Subcutaneous adipose tissue (tissue), 4 donors: ENCODE measurements around the gene NFATC2. TPM values are rescaled to one million over a fixed set of nuclear protein-coding genes. Genes with fewer than 3 reads are reported as not detected.

Source experiments
- total RNA-seq, 4 donors: library from RNA; depleted of rRNA; stranded (reverse); fragments of >200 nt; gene quantifications; one replicate each; pipeline ENCODE4 v1.1.0, GENCODE V29; 2016
- TF ChIP-seq, protein P1 (sequence below): fragments of 450-650 bp; IDR thresholded peaks from one replicate; pipeline ENCODE4 v1.5.1; 2016; ENCODE audit warnings: low read depth, mild to moderate bottlenecking, control low read depth, antibody characterized with exemption, moderate library complexity

Gene NFATC2
- total RNA-seq, 4 donors from 2014 or later = 2.3 to 7.5 (median 5.8) TPM

DNA sequence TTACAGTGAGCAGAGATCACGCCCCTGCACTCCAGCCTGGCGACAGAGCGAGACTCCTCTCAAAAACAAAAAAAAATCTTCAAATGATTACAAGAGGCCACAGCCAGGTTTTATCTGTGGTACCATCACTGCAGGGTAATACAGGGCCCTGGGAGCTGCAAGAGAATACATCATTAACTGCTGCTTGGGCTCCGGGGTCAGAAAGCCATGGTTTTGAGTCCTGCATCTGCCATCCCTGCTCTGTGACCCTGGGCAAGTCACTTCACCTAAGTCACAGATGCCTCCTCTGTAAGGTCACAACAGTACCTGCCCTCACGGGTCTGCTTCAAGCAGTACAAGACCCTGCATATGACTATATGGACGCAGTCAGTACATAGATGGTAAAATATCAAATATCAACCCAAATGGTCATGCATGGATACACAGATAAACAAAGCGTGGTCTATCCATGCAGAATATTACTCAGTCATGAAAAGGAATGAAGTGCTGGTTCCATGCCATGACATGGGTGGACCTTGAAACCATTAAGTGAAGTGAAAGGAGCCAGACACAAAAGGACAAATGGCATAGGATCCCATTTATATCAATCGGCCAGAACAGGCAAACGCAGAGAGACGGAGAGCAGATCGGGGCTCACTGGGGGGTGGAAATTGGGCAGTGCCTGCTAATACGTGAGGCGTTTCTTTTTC is 83.6 kb downstream of the NFATC2 start:
- TF ChIP-seq, protein P1, sequence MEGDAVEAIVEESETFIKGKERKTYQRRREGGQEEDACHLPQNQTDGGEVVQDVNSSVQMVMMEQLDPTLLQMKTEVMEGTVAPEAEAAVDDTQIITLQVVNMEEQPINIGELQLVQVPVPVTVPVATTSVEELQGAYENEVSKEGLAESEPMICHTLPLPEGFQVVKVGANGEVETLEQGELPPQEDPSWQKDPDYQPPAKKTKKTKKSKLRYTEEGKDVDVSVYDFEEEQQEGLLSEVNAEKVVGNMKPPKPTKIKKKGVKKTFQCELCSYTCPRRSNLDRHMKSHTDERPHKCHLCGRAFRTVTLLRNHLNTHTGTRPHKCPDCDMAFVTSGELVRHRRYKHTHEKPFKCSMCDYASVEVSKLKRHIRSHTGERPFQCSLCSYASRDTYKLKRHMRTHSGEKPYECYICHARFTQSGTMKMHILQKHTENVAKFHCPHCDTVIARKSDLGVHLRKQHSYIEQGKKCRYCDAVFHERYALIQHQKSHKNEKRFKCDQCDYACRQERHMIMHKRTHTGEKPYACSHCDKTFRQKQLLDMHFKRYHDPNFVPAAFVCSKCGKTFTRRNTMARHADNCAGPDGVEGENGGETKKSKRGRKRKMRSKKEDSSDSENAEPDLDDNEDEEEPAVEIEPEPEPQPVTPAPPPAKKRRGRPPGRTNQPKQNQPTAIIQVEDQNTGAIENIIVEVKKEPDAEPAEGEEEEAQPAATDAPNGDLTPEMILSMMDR = no peak

DNA sequence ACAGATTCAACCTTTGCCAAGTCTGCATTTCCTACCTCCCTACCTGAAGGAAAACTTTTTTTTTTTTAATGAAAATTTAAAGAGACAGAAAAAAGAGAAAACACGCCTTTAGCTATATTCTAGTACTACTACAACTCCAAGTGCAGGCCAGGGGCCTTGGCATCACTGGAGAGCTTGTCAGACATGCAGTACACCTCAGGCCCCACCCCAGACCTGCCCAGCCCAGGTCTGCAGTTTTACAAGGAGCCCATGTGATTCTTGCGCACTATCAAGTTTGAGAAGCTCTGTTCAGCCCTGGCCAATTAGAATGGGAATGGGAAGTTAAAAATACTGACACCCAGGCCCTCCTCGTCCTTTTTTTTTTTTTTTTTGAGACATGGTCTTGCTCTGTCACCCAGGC is 85.0 kb downstream of the NFATC2 start:
- TF ChIP-seq, protein P1 = no peak

DNA sequence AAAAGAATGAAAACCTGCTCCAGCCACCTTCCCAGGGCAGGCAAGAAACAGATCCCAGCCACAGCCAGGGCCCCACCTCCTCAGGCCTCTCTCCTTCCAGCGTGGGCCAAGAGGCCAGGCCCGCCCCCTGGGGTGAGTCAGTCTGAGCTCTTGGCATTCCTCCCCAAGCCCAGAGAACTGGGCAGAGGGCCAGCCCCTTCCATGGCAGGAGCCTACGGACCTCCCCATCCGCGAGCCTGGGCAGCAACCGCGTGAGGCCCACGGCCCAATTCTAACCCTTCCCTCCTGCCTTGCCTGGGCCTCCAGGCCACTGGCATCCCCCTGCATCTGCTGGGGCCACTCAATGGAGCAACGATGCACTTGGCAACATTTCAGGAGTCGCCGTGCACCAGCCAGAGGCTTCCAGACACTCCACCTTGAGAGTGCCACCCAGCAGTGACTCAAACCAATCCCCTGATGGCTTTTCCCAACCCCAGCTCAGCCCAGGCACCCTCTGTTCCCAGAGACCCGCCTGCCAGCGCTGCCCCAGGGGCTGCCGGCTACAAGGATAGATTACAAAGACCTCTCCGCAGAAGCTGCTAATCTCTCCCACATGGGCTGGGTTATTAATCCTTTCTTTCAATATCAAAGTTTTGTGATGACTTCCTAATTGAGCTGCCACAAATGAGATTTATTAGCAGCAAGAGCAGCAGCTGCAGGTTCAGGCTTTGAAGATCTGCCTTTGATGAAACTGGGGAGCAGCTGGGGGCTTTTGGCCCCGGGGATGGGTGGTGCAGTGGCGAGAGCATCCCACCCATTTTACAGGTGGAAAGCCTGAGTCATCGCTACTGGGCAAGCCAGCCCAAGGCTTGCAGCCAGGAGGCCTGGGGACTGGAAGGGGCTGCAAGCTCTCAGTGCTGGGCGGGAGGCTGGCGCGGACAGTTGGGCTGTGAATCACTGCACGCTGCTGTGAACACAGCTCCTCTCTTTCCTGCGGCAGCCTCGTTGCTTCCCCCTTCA is 85.7 kb downstream of the NFATC2 start:
- TF ChIP-seq, protein P1 = no peak

DNA sequence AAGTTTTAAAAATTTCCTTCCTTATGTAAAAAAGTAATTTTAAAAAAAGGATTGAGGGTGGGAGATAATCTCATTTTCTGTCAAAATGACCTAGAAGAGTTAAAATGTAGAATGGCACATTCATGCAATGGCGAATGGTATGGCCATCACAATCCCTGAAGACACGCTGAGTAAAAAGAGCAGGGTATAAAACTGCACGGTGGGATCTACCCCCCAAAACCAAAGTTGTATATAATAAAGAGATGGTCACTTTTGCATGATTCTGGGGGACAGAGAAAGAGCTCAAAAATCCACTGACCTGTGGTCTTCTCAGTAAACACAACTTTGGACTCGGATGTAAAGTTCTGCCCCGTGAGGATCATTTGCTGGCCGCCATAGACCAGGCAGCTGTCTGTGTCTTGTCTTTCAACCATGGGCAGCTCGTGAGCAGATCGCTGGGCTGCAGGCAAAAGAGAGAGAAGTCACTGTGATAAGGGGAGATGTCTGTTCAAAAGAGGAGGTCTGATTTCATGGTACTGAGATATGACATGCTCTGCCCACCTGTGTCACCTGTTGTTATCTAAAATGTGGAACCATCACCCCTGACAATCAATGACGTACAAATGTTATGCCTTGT is 88.2 kb downstream of the NFATC2 start:
- TF ChIP-seq, protein P1 = no peak

DNA sequence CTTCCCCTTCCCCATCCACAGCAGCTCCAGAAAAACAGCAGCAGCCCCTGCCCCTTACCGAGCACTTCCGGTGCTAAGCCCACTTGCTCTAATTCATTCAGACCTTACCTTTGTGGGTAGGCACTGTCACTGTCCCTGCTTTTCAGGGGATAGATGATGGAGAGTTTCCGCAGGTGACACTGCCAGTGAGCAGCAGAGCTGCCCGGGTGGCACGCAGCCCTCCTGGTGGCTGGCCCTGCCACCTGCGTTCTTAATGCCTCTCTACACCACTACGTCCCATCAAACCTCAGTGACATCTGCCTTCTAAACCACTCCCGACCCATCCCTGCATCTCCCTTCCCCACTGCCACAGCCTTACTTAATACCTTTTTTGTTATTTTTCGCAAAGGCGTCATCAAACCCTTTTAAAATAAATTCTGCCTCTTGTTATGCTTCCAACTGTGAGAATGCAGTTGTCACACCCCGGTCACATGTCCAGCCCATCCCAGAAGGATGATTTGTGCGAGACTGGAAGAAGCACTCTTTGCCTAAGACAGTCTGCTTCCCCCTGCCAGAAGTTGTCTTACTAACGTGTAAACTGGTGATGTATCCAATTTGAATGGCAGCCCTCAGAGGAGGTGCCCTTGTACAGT is 89.7 kb downstream of the NFATC2 start:
- TF ChIP-seq, protein P1 = no peak

DNA sequence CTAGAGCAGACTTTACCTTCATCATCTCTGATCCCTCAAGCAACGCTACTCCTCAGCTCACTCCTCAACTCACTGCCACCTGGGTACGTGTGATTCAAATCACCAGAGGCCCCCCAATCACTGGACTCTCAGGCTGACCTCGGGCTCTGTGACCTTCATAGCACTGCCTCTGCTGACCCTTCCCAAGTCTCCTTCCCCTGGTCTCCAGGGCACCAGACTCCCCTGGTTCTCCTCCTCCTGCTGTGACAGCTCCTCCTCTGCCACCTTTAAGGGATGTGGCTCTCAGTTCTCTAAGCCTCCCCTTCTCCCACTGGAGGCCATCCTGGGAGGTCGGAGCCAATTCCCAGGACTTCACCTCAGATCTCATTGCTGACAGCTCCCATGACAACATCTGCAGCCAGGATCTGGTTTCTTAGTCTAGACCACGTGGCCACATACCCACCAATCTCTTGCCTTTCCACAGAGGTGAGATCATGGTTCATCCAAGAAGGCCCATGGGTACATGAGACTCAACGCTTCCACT is 90.4 kb downstream of the NFATC2 start:
- TF ChIP-seq, protein P1 = no peak
